Measurements from ENCODE around the gene KLK12. TPM values are rescaled to one million over a fixed set of nuclear protein-coding genes. Genes with fewer than 3 reads are reported as not detected.
"Not testable (repeated sequence)": the region's sequence is repeated elsewhere in the genome, so short reads cannot be mapped to it uniquely, and the experiment has no call there.

The KLK12 gene
- total RNA-seq, 4 donors from 2014 or later = not detected

DNA sequence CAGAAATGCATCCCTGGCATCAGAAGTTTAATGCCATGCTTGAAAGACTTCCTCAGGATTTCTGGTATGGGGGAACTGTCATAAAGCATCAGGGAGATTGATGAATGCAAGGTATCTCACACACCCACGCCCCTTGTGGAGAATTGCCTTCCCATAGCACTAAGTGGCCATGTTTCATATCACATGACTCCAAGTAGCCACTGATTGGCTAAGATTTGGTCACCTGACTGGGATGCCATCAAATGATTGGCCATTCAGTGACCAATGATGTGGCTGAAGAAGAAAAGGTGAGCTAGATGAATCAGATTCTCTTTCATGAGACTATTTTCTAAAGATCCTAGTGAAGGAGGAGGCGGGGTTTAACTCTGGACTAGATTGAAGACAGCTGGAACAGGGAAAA lies 40.7 kb downstream of the KLK12 start:
- Histone ChIP-seq H3K27me3 (no peaks in the 10 kb centered on the region), H3K9me3 (no peaks in the 10 kb centered on the region), H3K4me1 (no peaks in the 10 kb centered on the region), H3K36me3 (no peaks in the 10 kb centered on the region), H3K27ac (no peak overlapping the region), H3K4me3 (no peak overlapping the region)
- no peak for ATAC-seq
- intact Hi-C loops (cut with DNase I; ENCODE audit: low total_unique reads) = no loop called here
- DNase-seq = no peak
- in situ Hi-C loops (cut with MboI; ENCODE audit: low sequenced_read_pairs in 4 of 4) = no loop called here
- TF ChIP-seq, protein P1, sequence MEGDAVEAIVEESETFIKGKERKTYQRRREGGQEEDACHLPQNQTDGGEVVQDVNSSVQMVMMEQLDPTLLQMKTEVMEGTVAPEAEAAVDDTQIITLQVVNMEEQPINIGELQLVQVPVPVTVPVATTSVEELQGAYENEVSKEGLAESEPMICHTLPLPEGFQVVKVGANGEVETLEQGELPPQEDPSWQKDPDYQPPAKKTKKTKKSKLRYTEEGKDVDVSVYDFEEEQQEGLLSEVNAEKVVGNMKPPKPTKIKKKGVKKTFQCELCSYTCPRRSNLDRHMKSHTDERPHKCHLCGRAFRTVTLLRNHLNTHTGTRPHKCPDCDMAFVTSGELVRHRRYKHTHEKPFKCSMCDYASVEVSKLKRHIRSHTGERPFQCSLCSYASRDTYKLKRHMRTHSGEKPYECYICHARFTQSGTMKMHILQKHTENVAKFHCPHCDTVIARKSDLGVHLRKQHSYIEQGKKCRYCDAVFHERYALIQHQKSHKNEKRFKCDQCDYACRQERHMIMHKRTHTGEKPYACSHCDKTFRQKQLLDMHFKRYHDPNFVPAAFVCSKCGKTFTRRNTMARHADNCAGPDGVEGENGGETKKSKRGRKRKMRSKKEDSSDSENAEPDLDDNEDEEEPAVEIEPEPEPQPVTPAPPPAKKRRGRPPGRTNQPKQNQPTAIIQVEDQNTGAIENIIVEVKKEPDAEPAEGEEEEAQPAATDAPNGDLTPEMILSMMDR (IDR thresholded peaks at IDR 0.05 in 4 of 5, conservative IDR thresholded peaks at IDR 0.05 in 1 of 5) = no peak
- no peak for TF ChIP-seq POLR2A (IDR thresholded peaks at IDR 0.05)

DNA sequence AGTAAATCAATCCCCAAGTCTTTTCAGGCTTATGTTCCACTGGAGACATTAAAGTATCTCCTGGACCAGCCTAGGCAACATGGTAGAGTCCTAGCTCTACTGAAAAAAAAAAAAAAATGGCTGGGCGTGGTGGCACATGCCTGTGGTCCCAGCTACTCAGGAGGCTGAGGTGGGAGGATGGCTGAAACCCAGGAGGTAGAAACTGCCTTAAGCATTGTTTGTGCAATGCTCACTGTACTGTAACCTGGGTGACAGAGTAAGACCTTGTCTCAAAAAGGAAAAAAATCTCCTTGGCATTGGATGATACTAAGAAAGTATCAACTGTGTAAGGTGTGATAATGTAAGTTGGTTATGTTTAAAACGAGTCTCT lies 42.2 kb downstream of the KLK12 start:
- H3K27me3 ChIP-seq = no peaks in the 10 kb centered on the region
- H3K4me1 ChIP-seq = no peaks in the 10 kb centered on the region
- H3K27ac ChIP-seq = no peak overlapping the region
- ATAC-seq (no peak), DNase-seq (no peak)
- intact Hi-C loops (cut with DNase I; ENCODE audit: low total_unique reads) (no loop called here), in situ Hi-C loops (cut with MboI; ENCODE audit: low sequenced_read_pairs in 4 of 4) (no loop called here)
- H3K9me3 ChIP-seq = no peaks in the 10 kb centered on the region
- H3K4me3 ChIP-seq = no peak overlapping the region
- no peaks in the 10 kb centered on the region for H3K36me3 ChIP-seq
- TF ChIP-seq, protein P1 (IDR thresholded peaks at IDR 0.05 in 4 of 5, conservative IDR thresholded peaks at IDR 0.05 in 1 of 5) = no peak
- TF ChIP-seq POLR2A (IDR thresholded peaks at IDR 0.05) = no peak

DNA sequence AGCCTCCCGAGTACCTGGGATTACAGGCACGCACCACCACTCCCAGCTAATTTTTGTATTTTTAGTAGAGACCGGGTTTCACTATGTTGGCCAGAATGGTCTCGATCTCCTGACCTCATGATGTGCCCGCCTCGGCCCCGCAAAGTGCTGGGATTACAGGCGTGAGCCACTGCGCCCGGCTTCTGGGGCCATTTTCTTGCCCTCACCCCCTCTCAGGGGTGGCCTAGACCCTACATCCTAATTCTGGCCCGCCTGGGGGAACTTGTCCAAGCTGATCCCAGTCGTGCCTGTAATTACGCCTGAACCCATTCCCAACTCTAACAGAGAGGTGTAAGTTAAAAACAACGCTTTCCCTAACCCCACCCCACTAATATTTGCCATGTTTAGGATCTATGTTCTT lies 50.4 kb downstream of the KLK12 start:
- intact Hi-C loops (cut with DNase I; ENCODE audit: low total_unique reads); H3K9me3 ChIP-seq; H3K36me3 ChIP-seq; H3K27me3 ChIP-seq; H3K4me1 ChIP-seq; H3K27ac ChIP-seq; H3K4me3 ChIP-seq; ATAC-seq; in situ Hi-C loops (cut with MboI; ENCODE audit: low sequenced_read_pairs in 4 of 4); DNase-seq: not testable (repeated sequence)

GRCh38 chr19:50983625-50984292 lies 51.0 kb downstream of the KLK12 start, which contains the start of gene KLK7:
Gene KLK7 (minus strand): TSS chr19:50983917. CDS start chr19:50982399, 1,518 bp downstream.
- no peaks in the 10 kb centered on the region for H3K9me3 ChIP-seq
- no peak within 1 kb of the TSS for H3K4me3 ChIP-seq
- in situ Hi-C loops (cut with MboI; ENCODE audit: low sequenced_read_pairs in 4 of 4) = no loop called here
- no peak for TF ChIP-seq POLR2A (IDR thresholded peaks at IDR 0.05)
- TF ChIP-seq, protein P1 (IDR thresholded peaks at IDR 0.05 in 4 of 5, conservative IDR thresholded peaks at IDR 0.05 in 1 of 5) = no peak
- ATAC-seq (no peak), DNase-seq (no peak)
- H3K4me1 ChIP-seq = no peaks in the 10 kb centered on the region
- no peaks in the 10 kb centered on the region for H3K36me3 ChIP-seq
- H3K27ac ChIP-seq = no peak within 1 kb of the TSS
- H3K27me3 ChIP-seq = peaks cover 0 to 3% (median 0%) of the 10 kb centered on the region in 3 donors
- intact Hi-C loops (cut with DNase I; ENCODE audit: low total_unique reads) = no loop called here

DNA sequence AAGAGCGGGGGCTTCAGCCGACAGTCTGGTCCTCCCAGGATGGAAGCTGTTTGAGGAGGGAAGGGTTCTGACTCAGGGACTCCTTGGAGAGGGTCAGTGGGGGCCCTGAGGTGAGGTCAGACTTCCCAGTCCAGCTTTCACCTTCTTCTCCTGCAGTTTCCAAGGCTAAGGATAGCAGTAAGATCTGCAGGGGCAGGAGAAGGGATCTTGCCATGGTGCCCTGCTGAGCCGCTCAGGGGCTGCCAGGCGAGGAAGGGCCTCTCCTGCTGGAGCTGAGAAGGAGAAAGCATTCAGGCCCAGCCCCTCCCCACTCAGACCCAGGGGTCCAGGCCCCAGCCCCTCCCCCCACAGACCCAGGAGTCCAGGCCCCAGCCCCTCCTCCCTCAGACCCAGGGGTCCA lies 52.6 kb downstream of the KLK12 start:
- no peak for DNase-seq
- Histone ChIP-seq H3K27ac (no peak overlapping the region), H3K27me3 (peaks cover 0 to 3% (median 0%) of the 10 kb centered on the region in 3 donors), H3K9me3 (no peaks in the 10 kb centered on the region), H3K4me1 (no peaks in the 10 kb centered on the region), H3K4me3 (no peak overlapping the region), H3K36me3 (no peaks in the 10 kb centered on the region)
- in situ Hi-C loops (cut with MboI; ENCODE audit: low sequenced_read_pairs in 4 of 4) = no loop called here
- intact Hi-C loops (cut with DNase I; ENCODE audit: low total_unique reads) = no loop called here
- no peak for ATAC-seq
- TF ChIP-seq, protein P1 (IDR thresholded peaks at IDR 0.05 in 4 of 5, conservative IDR thresholded peaks at IDR 0.05 in 1 of 5) = no peak
- TF ChIP-seq POLR2A (IDR thresholded peaks at IDR 0.05) = no peak

Measured in gastrocnemius medialis (tissue), 4 donors.